Activated CD4-positive, alpha-beta T cell treated with anti-CD3 and anti-CD28 coated beads for 36 hours (primary cell): Measurements from ENCODE around the gene WDR88. TPM values are rescaled to one million over a fixed set of nuclear protein-coding genes. Genes with fewer than 3 reads are reported as not detected.
"Not testable (repeated sequence)": the region's sequence is repeated elsewhere in the genome, so short reads cannot be mapped to it uniquely, and the experiment has no call there.

Source experiments
- ATAC-seq: fragments of 200-7000 bp; cut with Tn5 transposase; one replicate; pipeline ENCODE4 v1.10.0; 2021; ENCODE audit warnings: mild to moderate bottlenecking, moderate library complexity
- CTCF ChIA-PET: fragments of 350-600 bp; sonication (Branson Sonifier 250); formaldehyde crosslinking; loops from one replicate; lab custom pipeline; 2021; ENCODE audit warnings: antibody characterized with exemption; lab: Charles Lee
- POLR2A ChIA-PET: fragments of 350-600 bp; sonication (Branson Sonifier 250); formaldehyde crosslinking; loops from one replicate; lab custom pipeline; 2021; ENCODE audit warnings: antibody characterized with exemption, inconsistent platforms; lab: Charles Lee
- DNase-seq: peaks from one replicate; pipeline ENCODE4 v3.0.0-alpha.2; 2020
- H3K27ac Mint-ChIP-seq: one replicate; pipeline ENCODE4 v1.8.0; 2021; ENCODE audit warnings: mixed read lengths
- H3K27me3 Mint-ChIP-seq: one replicate; pipeline ENCODE4 v1.8.0; 2021; ENCODE audit warnings: mixed read lengths
- H3K36me3 Mint-ChIP-seq: one replicate; pipeline ENCODE4 v1.8.0; 2021; ENCODE audit warnings: low read depth, mixed read lengths
- H3K4me1 Mint-ChIP-seq: one replicate; pipeline ENCODE4 v1.8.0; 2021; ENCODE audit warnings: mixed read lengths
- H3K4me3 Mint-ChIP-seq: one replicate; pipeline ENCODE4 v1.8.0; 2021; ENCODE audit warnings: mild to moderate bottlenecking, moderate library complexity, mixed read lengths
- H3K9me3 Mint-ChIP-seq: one replicate; pipeline ENCODE4 v1.8.0; 2021; ENCODE audit warnings: low read depth, mixed read lengths
- intact Hi-C, 2 experiments: fragments of 100-400 bp; cut with DNase I in 1 of 2; cut with micrococcal nuclease in 1 of 2; formaldehyde crosslinking; loops; one replicate each; pipeline versions ENCODE4 v1.14.2 to v1.15.1; 2022 to 2024; cut with DNase I, micrococcal nuclease
- total RNA-seq, 2 experiments: library from RNA; stranded (reverse); gene quantifications; one replicate each; pipeline ENCODE4 v1.2.3, GENCODE V29; 2021

Gene WDR88
- total RNA-seq, 2 experiments from 2014 or later = 0.21 TPM; not detected in 1

DNA sequence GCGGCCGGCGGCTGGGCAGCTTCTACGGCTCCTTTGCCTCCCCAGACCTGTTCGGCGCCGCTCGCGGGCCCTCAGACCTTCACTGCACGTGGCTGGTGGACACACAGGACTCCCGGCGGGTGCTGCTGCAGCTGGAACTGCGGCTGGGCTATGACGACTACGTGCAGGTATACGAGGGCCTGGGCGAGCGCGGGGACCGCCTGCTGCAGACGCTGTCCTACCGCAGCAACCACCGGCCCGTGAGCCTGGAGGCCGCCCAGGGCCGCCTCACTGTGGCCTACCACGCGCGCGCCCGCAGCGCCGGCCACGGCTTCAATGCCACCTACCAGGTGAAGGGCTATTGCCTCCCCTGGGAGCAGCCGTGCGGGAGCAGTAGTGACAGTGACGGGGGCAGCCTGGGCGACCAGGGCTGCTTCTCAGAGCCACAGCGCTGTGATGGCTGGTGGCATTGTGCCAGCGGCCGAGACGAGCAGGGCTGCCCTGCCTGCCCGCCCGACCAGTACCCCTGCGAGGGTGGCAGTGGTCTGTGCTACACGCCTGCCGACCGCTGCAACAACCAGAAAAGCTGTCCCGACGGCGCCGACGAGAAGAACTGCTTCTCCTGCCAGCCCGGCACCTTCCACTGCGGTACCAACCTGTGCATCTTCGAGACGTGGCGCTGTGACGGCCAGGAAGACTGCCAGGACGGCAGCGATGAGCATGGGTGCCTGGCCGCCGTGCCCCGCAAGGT is 73.8 kb downstream of the WDR88 start:
- no peaks in the 10 kb centered on the region for H3K36me3 Mint-ChIP-seq
- H3K9me3 Mint-ChIP-seq = no peaks in the 10 kb centered on the region
- H3K27ac Mint-ChIP-seq = no peak overlapping the region
- H3K4me3 Mint-ChIP-seq = no peak overlapping the region
- DNase-seq (no peak), ATAC-seq (no peak)
- no peaks in the 10 kb centered on the region for H3K27me3 Mint-ChIP-seq
- POLR2A ChIA-PET = no interaction called here
- intact Hi-C loops = no loop called here
- no peaks in the 10 kb centered on the region for H3K4me1 Mint-ChIP-seq
- CTCF ChIA-PET = interaction anchor here (0.7 kb wide), 1 partner anchor 1723 kb away, joined by 3 read pairs; no protein-coding TSS in a partner anchor

DNA sequence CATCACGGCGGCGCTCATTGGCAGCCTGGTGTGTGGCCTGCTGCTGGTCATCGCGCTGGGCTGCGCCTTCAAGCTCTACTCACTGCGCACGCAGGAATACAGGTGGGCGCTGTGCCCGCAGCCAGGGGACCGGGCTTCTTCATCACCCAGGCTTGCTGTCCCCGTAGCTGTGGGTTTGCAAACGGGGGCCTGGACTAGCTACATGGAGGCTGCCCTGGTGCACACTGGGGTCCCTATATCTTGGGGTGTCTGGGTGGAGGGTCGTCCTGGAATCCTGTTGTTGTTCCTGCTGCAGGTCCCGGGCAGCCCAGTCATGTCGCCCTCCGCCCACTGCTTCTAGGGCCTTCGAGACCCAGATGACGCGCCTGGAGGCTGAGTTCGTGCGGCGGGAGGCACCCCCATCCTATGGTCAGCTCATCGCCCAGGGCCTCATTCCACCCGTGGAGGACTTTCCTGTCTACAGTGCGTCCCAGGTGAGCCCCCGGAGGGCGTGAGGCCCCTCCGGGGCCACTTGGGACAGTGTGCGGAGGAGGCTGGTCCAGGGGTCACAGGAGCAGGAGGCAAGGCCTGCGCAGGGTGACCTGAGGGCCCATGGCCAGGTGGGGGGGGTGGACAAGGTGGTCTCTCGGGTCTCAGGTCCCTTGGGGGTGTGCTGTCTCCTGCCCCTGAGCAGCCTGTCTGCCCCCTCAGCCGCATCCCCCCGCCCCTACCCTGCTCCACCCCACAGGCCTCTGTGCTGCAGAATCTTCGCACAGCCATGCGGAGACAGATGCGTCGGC is 74.5 kb downstream of the WDR88 start:
- ATAC-seq = no peak
- CTCF ChIA-PET = no interaction called here
- no peaks in the 10 kb centered on the region for H3K4me1 Mint-ChIP-seq
- H3K4me3 Mint-ChIP-seq = no peak overlapping the region
- POLR2A ChIA-PET = no interaction called here
- H3K36me3 Mint-ChIP-seq = no peaks in the 10 kb centered on the region
- H3K27me3 Mint-ChIP-seq = no peaks in the 10 kb centered on the region
- no peak for DNase-seq
- no peak overlapping the region for H3K27ac Mint-ChIP-seq
- no peaks in the 10 kb centered on the region for H3K9me3 Mint-ChIP-seq
- intact Hi-C loops = no loop called here

DNA sequence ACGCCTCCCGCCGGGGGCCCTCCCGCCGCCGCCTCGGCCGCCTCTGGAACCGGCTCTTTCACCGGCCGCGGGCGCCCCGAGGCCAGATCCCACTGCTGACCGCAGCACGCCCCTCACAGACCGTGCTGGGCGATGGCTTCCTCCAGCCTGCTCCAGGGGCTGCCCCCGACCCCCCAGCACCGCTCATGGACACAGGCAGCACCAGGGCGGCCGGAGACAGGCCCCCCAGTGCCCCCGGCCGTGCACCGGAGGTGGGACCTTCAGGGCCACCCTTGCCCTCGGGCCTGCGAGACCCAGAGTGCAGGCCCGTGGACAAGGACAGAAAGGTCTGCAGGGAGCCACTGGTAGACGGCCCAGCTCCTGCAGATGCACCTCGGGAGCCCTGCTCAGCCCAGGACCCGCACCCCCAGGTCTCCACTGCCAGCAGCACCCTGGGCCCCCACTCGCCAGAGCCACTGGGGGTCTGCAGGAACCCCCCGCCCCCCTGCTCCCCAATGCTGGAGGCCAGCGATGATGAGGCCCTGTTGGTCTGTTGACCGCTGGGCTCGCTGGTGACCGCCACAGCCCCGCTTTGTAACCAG is 75.2 kb downstream of the WDR88 start:
- ChIA-PET CTCF (interaction anchor here (0.6 to 1.1 kb wide), 2 partner anchors 12 to 73 kb away, joined by 3 read pairs; no protein-coding TSS in a partner anchor), POLR2A (no interaction called here)
- intact Hi-C loops = no loop called here
- Mint-ChIP-seq H3K4me1 (no peaks in the 10 kb centered on the region), H3K9me3 (no peaks in the 10 kb centered on the region), H3K4me3 (no peak overlapping the region), H3K27me3 (no peaks in the 10 kb centered on the region), H3K27ac (no peak overlapping the region), H3K36me3 (no peaks in the 10 kb centered on the region)
- DNase-seq (no peak), ATAC-seq (no peak)

DNA sequence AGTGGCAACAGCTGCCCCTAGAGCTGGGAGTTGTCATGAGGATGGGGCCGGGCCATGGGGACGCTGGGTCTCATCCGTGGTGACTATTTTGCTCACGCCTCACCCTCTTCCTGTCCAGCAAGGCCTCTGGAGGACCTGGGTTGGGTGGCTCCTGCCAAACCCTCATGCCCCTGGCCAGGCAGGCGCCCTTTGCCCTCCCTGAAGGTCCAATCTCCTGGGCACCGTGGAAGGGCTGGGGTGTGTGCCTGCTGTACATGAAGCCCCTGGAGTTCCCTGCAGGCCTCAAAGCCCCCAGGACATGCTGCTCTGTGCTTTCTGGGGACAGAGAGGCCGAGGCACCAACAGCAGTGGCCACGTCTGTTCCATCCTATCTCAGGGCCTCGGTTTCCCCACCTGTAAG is 76.0 kb downstream of the WDR88 start:
- Mint-ChIP-seq H3K27ac (no peak overlapping the region), H3K36me3 (no peaks in the 10 kb centered on the region), H3K9me3 (no peaks in the 10 kb centered on the region), H3K4me3 (no peak overlapping the region), H3K27me3 (no peaks in the 10 kb centered on the region), H3K4me1 (no peaks in the 10 kb centered on the region)
- intact Hi-C loops = no loop called here
- DNase-seq (no peak), ATAC-seq (no peak)
- ChIA-PET CTCF (interaction anchor here (0.6 to 1.1 kb wide), 2 partner anchors 12 to 73 kb away, joined by 3 read pairs; no protein-coding TSS in a partner anchor), POLR2A (no interaction called here)

DNA sequence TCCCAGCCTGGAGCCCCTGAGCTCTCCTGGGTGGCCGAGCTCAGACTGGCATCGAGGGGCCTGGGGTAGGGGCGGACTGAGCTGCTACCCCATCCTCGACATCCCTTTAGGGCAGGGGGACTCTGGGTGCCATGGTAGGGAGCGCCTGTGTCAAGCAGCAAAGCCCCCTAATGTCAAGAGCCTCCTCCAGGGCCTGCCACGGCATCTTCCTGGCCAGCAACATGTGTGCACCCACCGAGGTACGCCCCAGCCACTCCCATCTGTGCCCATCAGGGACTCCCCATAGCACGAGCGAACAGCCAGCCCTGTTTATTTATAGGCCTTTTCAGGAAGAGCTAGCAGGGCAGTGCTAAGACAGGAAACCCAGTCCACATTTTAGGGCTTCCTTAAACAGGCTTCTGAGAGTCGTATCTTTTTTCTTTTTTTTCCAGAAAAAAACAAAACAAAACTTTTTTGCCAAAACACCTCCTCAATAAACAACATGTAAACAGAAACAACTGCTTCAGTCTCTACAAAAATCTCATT is 76.5 kb downstream of the WDR88 start:
- no peak overlapping the region for H3K4me3 Mint-ChIP-seq
- ATAC-seq = no peak
- H3K27me3 Mint-ChIP-seq = no peaks in the 10 kb centered on the region
- H3K36me3 Mint-ChIP-seq = no peaks in the 10 kb centered on the region
- no peaks in the 10 kb centered on the region for H3K4me1 Mint-ChIP-seq
- no peak overlapping the region for H3K27ac Mint-ChIP-seq
- POLR2A ChIA-PET = no interaction called here
- CTCF ChIA-PET = no interaction called here
- DNase-seq = no peak
- intact Hi-C loops = no loop called here
- no peaks in the 10 kb centered on the region for H3K9me3 Mint-ChIP-seq

DNA sequence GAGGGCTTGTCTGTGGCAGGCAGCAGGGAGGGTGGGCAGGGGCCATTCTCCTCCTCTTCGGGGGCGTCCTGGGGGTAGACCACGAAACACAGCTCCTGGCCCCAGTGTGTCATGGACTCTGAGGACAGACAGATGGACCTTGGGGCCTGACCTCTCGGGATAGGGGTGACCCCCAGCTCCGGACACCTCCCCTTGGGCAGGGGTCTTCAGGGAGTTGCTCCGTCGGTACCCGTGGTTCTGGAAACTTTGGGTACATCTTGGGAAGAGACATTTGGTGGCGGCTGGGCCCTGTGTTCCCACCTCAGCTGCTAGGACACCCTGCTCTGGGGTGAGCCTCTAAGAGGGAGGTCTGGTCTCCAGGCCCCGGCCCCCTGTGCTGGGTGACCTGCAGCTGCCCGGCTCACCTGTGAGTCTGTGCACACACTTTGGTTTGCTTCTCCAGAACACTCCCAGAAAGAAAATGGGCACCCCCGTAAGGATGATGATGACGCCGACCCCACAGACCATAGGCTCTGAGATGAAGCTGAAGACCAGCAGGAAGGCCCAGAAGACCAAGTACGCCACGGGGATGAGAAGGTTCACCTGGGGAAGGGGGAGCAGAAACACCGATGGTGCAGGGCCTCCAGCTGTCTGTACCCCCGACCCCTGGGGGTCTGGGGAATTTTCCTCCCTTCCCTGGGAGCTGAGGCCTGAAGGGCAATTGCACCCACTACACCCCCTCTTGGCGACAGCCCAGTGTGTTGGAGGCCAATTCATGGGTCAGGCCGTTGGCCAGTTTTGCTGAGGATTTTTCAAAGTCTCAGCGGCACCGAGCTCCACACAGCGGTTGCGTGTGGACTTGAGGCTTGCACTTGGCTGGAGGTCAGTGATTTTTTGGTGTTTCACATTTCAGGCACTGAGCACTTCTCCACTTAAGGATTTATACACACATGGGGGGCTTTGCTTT is 77.3 kb downstream of the WDR88 start:
- no peaks in the 10 kb centered on the region for H3K36me3 Mint-ChIP-seq
- ChIA-PET POLR2A (no interaction called here), CTCF (interaction anchor here (0.8 kb wide), 1 partner anchor 26 kb away, joined by 3 read pairs; no protein-coding TSS in a partner anchor)
- H3K4me3 Mint-ChIP-seq = no peak overlapping the region
- no peak for ATAC-seq
- no peaks in the 10 kb centered on the region for H3K27me3 Mint-ChIP-seq
- no peaks in the 10 kb centered on the region for H3K9me3 Mint-ChIP-seq
- H3K27ac Mint-ChIP-seq = no peak overlapping the region
- intact Hi-C loops = no loop called here
- H3K4me1 Mint-ChIP-seq = no peaks in the 10 kb centered on the region
- DNase-seq = no peak

DNA sequence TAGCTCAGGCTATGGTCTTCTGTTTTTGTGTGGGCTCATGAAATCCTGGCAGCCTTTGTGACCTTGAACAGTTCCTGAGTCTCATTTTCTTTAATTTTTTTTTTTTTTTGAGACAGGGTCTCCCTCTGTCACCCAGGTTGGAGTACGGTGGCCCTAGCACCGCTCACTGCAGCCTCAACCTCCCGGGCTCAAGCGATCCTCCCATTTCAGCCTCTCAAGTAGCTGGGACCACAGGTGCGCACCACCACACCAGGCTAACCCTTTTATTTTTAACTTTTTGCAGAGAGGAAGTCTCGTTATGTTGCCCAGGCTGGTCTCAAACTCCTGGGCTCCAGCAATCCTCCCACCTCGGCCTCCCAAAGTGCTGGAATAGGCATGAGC is 77.9 kb downstream of the WDR88 start:
- H3K9me3 Mint-ChIP-seq, intact Hi-C loops, DNase-seq, H3K27ac Mint-ChIP-seq, H3K36me3 Mint-ChIP-seq, ATAC-seq, POLR2A ChIA-PET, H3K27me3 Mint-ChIP-seq, H3K4me3 Mint-ChIP-seq, H3K4me1 Mint-ChIP-seq: not testable (repeated sequence)
- CTCF ChIA-PET = interaction anchor here (0.8 kb wide), 1 partner anchor 26 kb away, joined by 3 read pairs; no protein-coding TSS in a partner anchor

DNA sequence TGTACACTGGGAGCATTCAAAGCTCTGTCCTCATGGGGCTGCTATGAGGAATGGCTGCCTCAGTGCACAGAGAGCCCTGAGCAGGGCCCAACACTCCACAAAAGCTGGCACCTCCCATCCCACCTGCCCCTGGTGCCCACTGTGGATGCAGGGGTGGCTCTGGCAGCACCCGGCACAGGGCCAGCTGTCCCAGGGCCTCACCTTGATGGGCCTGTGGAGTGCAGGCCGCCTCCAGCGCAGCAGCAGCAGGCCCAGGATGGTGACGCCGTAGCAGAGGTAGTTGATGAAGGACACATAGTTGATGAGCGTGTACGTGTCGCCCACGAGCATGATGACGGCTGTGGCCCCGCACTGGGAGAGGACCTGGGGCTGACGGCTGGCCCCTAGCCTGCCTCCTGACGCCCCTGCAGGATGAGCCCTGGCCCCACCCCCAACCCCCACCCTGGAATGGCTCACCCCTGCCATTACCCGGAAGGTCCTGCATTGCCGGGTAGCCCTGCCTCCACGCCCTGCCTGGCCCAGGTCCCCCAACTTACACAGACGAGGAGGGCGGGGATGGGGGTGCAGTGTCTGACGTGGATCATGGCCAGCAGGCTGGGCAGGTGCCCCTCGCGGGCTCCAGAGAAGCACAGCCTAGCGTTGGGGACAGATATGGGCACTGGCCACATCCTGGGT is 78.5 kb downstream of the WDR88 start:
- Mint-ChIP-seq H3K9me3 (no peaks in the 10 kb centered on the region), H3K27me3 (no peaks in the 10 kb centered on the region), H3K27ac (no peak overlapping the region), H3K4me1 (no peaks in the 10 kb centered on the region), H3K4me3 (no peak overlapping the region), H3K36me3 (no peaks in the 10 kb centered on the region)
- ChIA-PET POLR2A (no interaction called here), CTCF (no interaction called here)
- DNase-seq (no peak), ATAC-seq (no peak)
- intact Hi-C loops = no loop called here

DNA sequence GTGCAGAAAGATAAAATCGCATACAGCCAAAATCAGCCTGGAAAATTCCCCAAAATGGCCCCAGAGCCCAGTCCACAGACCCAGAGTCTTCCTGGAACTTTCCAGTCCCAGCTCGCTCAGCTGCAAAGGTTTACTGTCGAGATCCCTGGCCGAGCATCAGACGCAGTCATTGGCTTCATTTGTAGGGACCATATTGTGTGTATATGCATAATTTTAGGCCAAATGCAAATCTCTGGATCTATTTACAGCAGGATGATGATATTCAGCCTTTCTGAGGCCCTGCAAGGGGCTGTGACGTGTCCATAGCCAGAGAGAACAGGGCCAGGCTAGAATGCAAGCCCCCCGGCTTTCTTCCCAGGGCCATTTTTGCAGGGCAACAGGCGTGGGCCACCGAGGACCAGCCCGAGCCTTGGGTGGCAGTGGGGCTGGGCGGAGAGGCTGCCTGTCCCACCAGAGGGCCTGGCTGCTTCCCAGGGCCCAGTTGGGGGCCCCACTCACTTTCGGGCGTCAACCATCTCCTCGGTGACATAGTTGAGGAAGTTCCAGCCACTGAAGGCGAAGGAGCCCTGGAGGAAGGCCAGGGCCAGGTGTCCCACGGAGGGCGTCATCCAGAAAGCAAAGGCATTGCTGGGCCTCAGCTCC is 80.0 kb downstream of the WDR88 start:
- Mint-ChIP-seq H3K4me3 (no peak overlapping the region), H3K9me3 (no peaks in the 10 kb centered on the region), H3K27me3 (no peaks in the 10 kb centered on the region), H3K27ac (no peak overlapping the region), H3K36me3 (no peaks in the 10 kb centered on the region), H3K4me1 (no peaks in the 10 kb centered on the region)
- DNase-seq = no peak
- ChIA-PET CTCF (interaction anchor here (1.7 kb wide), 1 partner anchor 195 kb away, joined by 5 read pairs; no protein-coding TSS in a partner anchor), POLR2A (no interaction called here)
- intact Hi-C loops = no loop called here
- ATAC-seq = no peak
